ENCODE results near the gene USP17L19.
"Not testable (repeated sequence)": the region's sequence is repeated elsewhere in the genome, so short reads cannot be mapped to it uniquely, and the experiment has no call there.

- TF ChIP-seq POLR2A (IDR thresholded peaks at IDR 0.05; ENCODE audit: low read depth, low read length); TAF1 (IDR thresholded peaks at IDR 0.05; ENCODE audit: borderline replicate concordance, low read depth, low read length); POLR2AphosphoS5 (IDR thresholded peaks at IDR 0.05; ENCODE audit: low read depth, low read length): not testable (repeated sequence)
Observed at GRCh38 chr4:9224596-9224995, 28.6 kb upstream of the USP17L19 start, which contains the start of gene USP17L13.
